GM18511 (cell line): ENCODE measurements around the gene HTRA3.

Experiments
- ATAC-seq: cut with Tn5 transposase; IDR thresholded peaks from one replicate; pipeline ENCODE4 v1.9.1; 2021; ENCODE audit warnings: mild to moderate bottlenecking, moderate library complexity; ENCODE audit not compliant: unreplicated experiment

HTRA3 gene

DNA sequence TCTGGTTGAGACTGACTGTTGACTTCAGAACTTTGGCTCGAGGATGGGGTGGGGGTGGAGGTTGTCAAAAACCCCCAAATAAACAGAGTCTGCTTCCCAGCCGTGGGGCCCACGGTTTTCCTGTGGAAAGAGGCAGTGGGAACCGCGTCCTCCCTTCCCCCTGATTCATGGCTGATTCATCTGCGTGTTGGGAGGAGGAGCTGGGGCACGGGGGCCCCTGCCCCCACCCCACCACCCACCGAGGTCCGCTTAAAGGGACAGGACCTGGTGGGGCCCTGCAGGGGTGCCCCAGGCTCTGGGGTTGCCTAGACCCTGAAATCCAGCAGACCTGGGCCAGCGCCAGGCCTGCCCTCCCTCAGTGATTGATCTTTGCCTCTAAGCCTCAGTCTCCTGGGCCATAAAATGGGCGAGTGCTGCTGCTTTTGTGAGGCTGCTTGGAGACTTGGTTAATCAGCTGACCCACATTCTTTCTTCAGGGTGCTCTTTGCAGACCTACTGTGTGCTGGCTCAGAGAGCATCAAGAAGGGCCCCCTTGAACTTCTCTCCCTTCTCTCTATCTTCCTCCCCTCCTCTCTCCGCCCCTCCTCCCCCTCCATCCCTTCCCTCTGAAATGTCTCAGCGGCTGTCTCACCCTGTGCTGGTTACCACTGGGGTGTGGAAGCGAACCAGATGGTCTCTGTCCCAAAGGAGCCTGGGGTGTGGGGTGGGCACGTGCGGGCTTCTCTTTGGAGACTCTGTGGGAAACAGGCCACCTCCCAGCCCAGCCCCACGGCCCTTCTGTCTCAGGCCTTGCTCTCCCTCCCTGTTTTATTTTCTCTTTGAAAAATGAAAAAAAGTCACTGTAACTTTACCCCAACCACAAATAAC is 9.1 kb downstream of the HTRA3 start:
- ATAC-seq, result no peak

DNA sequence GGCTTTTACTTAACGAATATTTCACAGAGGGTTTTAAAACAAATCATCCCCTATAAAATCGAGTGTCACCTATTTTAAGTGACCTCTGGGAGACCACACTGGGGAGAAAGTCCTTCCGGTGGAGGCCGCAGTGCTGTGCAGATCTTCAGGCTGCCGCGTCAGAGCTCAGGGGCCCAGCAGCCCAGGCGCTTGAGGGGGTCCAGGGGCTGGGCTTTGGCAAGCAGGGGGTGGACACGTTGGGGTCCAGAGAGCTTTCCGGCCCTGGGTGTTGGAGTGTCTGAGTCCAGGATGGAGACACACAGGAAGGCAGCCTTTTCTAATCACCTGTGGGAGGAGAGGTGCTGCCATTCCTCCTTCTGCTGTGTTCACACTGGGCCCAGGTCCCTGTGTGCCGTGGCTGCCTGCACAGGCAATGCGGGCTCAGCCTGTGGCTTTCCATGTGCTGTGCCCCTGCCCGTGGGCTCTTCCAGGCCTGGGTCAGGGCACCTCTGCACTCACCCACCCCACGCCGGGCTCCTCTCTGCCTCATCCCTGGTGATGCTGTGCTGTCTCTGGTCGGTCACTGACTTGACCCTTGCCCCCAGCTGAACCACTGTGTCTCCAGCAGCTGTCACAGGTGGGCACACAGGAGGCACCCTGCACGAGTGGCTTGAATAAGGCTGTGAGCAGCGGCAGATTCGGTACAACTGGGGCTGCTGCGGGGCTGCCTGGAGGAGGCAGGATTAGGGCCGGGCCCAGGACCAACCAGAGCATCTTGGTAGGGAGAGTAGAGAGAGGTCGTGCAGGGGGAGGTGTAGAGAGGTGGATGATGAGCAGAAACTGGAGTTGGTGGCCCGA is 10.0 kb downstream of the HTRA3 start:
- no peak for ATAC-seq

DNA sequence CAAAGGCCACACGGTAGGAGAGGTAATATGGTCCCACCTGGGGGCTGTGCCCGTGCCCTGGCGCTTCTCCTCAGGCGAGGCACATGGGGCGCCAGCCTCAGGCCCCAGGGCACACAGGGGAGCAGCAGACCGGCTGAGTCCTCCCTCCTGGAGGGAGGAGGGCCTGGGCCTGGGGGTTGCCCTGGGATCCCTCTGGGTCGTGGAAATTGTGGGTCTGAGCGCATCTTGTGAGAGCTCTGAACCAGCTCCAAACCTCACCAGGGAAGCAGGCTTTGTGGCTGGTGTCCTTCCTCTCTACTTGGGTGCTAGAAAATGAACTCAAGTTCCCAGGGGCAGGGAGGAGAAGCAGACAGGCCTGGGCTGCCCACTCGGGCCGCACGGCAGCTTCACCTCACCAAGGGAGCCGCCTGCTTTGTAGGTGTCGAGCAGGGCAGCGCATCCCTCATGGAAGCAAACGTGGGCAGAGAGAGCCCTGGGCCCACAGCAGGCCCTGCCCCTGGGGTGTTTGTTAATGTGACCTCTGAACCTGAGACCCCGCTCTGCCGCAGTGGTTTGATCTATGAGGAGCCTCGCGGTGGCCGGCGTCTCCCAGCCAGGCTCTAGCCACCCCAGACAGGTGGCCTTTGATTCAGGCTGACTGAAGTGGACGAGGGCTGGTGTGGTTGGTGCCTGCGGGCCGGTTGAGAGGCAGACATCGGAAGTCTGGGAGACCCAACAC is 10.8 kb downstream of the HTRA3 start:
- ATAC-seq, result no peak

DNA sequence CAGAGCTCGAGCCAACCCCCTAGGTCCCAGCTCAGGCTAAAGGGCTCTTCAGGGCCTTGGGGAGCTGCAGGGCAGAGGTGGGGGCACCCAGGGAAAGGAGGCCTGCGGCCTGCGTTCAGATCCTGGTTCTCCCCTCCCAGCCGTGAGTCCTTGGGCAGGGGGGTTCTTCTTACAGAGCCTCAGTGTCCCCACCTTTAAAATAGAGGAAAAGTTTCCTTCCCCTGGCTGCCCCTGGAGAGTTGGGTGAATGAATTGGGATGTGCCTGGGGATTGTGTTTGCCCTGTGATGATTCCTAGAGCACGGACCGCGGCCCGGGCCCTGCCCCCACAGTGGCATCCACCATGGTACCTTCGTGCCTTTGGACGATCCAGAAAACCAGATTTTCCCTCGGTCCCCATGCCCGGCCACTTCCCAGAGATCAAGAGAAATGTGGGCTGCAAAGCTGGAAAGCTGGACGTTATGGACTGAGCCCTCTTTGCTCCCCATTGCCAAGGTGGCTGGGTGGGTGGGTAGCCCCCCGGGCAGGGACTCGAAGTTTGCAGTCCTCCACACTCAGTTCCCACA is 11.4 kb downstream of the HTRA3 start:
- ATAC-seq, result no peak

DNA sequence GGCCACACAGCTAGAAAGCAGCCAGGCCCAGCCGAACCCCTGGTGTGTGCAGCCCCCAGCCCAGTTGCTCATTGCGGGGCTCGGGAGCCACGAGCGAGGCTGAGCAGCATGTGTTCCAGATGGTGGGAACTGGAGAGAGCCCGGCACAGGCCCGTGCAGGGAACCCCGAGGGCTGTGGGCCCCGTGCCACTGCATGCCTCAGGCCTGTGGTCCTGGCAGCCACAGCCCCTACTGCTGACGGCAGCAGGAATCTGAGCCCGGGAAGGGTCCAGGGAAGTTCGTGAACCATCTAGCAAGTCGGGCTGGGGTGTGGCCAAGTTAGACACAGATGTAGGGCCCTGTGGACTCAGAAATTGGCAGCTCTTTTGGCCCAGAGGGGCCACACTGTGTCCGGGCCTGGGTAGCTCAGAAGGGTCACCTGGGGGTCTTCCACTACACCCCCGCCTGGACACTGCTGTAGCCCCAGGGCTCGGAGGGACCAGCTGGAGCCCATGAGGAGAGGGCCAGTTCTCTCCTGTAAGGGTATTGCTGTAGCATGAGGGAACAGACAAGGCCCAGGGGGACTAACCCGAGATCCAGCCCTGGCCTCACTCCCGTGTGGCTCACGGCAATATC is 12.1 kb downstream of the HTRA3 start:
- ATAC-seq, result no peak

DNA sequence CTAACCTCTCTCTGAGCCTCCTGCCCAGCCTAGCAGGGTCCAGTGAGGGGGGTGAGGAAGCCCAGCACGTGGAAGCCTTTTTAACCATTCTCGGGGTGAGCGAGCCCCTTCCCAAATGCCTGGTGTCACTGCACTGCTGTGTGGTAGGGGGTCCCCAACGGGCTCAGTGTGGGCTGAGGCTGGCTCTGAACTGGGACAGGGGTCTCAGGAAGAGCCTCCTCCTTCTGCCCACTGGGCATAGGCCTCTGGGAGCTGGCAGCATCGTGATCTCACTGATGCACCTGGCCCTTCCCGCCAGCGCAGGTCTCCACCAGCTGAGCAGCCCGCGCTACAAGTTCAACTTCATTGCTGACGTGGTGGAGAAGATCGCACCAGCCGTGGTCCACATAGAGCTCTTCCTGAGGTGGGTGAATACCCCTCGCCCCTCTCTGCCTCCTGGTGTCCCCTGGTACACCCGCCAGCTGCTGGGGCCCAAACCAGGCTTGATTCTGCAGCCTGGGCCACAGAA is 12.6 kb downstream of the HTRA3 start:
- ATAC-seq, result no peak

DNA sequence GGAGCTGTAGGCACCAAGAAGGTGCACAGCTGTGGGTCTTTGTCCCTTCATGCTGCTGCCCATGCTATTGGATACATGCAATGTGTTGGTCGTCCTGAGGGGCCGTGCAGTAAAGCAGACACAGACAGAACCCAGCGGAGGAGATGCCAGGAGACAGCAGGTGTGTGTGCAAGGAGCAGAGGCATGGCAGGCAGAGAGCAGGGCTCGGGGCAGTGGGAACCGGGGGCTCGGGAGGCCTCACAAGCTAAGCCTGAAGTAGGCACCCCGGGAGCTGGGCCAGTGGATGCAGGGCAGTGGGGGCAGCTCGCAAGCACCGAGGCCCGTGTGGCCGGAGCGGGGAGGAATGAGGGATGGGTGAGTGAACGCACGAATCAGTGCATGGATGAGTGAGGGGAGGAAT is 13.2 kb downstream of the HTRA3 start:
- ATAC-seq, result no peak

DNA sequence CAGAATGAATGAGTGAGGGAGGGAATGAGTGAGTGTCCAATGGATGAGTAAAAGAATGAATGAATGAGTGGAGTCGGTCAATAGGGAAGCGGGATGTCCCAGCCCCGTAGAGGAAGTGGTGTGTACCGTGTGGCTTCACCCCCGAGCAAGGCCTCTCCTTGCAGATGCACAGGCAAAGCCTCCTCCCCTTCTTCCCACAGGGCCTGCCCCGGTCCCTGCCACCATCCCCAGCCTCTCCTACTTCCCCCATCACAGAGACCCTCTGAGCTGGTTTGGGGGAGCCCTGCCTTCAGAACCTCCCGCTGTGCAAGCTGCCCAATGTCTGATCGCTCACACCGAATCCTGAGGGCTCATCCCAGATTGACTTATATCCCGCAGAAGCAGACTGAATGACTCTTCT is 13.6 kb downstream of the HTRA3 start:
- no peak for ATAC-seq

DNA sequence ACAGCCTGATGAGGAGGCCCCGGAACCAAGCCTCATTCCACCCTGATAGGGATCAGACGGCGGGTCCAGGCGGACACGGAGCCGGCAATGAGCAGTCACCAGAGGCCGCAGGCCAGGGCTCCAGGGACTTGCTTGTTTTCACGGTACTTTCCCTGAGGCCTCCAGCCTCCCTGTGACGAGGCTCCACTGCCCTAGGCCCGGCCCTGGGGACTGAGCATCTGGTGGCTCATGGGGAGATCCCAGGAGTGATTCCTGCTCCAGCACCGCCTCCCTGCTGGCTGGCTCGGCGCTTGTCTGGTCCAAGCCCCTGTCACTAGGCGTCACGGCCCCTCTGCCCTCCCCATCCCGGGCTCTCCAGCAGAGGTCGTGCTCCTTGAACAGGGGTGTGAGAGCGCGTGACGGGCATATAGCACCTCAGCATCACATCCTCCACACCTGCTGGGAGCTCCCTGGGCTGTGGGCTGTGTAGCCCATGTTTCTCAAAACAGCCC is 14.1 kb downstream of the HTRA3 start:
- no peak for ATAC-seq

DNA sequence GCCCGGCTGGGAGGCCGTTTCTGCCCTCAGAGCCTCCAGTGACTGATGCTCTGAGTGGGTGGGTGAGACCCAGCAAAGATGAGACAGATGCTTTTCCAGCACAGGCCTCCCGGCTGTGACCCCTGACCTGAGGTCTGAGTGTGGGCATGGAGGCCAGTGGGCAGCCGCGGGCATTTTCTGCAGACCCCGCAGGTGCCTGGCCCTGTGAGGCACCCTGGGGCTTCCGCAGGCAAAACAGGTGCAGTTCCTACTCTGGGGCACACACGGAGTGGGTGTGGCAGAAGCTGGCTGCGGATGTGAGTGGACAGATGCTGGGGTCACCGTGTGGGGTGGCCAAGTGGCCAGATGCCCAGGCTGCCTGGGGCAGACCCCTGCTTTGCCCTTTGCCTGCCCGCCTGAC is 14.8 kb downstream of the HTRA3 start:
- no peak for ATAC-seq

DNA sequence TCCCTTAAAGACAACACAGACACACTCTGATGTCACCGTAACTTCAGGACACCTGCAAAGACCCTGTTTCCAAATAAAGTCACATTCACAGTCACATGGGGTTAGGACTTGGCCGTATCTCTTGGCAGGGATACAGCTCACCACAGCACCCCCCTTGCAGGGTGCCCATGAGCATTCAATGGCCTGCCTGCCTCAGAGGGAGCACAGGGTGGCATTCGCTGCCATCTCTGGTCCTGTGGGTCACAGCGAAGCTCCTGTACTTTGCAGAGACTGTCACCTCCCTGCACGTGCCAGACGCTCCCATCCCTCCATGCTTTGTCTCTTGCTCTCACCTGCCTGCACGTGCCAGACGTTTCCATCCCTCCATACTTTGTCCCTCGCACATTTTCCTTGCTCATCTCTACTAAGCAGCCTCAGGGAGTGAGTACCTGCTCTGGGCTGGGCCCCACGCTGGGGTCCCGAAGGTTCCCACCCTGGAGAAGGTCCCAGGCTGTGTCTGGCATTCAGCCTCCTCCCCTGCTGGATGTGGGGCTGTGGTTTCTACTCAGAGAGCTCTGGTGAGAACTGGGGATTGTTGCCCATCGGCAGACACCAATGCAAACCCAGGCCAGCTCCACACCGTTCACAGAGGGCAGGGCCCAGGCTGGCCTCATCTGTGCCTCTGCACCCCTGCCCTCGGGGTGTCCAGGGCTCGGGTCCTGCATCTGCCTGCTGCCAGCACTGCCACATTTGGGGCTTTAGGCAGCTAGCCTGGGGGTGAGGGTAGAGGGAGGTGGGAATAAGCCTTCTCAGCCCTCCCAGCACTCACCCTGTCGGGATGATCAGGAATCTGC is 15.8 kb downstream of the HTRA3 start:
- no peak for ATAC-seq

DNA sequence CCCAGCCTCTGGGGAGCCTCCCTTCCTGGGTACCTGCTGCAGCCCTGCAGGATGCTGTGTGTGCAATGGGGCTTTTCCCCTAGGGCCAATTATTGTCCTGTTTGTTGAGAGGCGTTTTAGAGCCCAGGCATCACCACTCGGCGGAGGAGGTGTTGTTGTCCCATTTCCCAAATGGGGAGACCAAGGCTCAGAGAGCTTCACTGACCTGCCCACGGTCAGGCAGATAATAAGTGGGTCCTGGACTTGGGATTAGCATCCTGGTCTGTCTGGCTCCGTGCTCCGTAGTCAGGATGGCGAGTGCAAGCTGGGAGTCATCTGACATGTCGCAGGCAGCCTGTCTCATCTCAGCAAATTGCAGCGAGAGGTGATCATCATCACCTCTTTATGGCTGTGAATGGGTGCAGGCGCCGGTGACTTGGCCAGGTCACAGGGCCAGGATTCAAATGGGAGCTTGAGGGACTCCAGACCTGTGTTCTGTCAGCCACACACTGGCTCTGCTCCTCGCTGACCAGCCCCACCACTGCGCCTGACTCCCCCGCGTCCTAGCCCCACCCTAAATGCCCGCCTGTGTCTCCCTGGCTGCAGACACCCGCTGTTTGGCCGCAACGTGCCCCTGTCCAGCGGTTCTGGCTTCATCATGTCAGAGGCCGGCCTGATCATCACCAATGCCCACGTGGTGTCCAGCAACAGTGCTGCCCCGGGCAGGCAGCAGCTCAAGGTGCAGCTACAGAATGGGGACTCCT is 16.6 kb downstream of the HTRA3 start:
- ATAC-seq, result no peak

DNA sequence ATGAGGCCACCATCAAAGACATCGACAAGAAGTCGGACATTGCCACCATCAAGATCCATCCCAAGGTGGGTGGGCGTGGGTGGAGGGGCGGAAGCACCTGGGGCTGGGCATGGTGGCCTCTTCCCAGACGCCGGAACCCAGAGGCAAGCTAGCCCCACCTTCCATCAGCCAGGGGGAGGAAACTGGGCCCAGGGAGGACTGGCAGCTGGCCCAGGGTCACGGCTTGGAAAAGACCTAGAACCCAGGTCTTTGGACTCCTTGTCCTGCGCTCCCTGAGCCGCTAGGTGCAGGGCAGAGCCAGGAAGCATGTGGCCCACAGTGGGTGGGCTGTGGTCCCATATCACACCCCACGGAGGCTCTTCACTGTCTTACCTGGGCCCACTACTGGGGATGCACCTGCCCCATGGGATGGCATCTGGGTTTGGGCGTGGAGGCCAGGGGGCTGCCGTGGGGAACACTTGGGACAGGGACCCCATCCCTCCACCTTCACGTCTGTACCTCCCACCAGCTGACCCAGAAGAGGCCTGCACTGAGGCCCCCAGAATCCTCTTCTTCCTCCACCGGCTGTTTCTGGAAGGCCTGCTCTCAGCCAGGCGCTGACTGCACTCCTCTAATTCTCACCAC is 17.3 kb downstream of the HTRA3 start:
- no peak for ATAC-seq

DNA sequence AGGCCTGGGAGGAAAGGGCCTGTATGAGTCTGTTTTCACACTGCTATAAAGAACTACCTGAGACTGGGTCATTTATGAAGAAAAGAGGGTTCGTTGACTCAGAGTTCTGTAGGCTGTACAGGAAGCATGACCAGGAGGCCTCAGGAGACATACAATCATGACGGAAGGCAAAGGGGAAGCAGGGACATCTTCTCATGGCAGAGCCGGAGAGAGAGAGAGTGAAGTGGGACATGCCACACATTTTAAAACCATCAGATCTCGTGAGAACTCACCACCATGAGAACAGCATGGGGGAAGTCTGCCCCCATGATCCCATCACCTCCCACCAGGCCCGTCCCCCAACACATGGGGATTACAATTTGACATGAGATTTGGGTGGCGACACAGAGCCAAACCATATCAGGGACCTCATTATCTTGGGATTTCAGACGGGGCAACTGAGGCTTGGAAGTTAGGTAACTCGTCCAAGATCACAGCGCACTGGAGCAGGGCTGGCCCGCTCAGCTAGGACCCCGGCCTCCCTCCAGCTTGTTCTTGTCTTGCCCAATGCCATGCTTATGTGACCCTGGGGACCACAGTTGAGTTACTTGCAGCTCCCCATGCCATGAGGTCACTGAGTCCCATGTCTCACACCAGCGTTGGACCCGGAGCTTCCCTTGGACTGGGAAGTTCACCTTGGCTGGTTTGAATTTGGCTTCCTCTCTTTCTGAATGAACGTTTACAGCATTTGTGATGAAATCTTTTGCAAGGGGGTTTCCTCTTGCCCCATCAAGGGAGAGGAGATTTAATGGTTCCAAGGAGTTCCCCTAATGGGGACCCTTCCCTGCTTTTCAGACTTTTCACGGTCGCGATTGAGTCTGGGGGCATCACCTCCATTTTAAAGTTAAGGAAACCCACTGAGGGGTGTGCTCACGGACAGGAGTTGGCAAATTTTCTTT is 18.1 kb downstream of the HTRA3 start:
- ATAC-seq, result no peak

DNA sequence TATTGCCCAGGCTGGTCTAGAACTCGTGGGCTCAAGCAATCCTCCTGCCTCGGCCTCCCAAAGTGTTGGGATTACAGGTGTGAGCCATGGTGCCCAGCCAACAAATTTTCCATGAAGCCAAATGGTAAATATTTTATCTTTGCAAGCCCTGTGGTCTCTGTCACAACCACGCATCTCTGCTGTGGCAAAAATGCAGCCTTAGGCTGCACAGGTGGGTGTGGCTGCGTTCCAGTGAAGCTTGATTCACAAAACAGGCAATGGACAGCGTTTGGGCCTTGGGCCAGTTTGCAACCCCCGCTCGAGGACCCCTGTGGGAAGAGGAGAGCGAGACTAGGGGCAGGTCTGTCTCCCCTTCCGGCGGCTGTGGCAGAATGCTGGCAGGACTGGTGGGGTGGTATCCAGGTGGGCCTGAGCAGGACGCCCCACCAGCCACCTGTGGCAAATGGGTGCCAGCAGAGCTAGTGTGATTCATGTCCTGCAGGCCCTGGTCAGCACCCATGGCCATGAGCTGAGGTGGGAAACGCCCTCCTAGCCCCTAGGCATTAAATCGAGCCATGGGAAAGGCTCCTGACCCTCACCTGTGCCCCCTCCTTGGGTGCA is 19.7 kb downstream of the HTRA3 start:
- no peak for ATAC-seq

DNA sequence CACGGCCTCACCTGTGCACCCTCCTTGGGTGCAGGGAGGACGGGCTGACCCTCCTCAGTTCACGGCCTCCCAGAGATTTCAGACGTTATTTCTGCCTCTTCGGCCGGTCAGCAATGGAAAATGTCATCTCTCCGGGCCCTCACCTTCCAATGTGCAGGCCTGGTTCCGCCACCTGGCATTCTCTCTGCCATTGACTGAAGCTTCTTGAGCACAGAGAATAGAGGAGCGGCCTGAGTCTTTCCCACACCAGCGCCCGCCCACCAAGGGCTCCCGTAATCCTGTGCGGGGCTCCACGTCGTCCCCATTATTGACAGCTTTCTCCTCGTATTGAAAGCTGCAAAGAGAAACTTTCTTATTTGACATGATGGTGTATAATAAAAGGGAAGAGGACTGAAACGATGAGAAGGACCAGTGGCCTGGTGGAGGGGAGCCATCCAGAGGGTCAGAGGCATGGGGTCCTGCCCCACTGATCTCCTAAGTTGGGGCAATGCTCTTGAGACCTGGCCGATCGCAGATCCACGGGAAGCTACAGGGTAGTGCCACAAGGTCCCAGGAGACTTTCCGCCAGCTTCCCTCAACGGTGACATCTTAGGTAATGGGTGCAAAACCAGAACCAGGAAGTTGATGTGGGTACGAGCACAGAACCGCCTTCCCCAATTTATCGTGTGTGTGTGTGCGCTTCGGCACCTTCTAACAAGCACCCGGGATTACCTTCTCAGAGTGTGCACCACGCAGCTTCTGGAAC is 20.6 kb downstream of the HTRA3 start:
- no peak for ATAC-seq
